ENCODE data around the gene KRTCAP3.

DNA sequence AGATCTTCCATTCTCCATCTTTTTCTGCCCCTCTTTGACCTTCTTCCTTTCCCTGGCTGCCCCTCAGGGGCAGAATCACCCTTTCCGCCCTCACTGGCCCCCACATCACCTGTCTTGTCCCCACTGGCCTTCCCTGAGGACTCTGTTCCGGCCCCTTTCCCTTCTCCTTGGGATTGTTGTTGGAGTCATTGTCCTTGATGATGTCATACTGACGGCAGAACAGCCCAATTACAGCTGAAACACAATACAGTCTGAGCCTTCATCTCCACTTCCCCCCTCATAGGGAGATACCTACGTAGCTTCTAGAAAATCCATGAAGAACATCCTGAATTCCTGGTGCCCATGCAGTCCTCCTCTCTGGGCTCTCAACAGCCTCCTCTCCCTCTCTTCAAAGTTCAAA lies 50.4 kb downstream of the KRTCAP3 start:
- TF ChIP-seq, protein P1, sequence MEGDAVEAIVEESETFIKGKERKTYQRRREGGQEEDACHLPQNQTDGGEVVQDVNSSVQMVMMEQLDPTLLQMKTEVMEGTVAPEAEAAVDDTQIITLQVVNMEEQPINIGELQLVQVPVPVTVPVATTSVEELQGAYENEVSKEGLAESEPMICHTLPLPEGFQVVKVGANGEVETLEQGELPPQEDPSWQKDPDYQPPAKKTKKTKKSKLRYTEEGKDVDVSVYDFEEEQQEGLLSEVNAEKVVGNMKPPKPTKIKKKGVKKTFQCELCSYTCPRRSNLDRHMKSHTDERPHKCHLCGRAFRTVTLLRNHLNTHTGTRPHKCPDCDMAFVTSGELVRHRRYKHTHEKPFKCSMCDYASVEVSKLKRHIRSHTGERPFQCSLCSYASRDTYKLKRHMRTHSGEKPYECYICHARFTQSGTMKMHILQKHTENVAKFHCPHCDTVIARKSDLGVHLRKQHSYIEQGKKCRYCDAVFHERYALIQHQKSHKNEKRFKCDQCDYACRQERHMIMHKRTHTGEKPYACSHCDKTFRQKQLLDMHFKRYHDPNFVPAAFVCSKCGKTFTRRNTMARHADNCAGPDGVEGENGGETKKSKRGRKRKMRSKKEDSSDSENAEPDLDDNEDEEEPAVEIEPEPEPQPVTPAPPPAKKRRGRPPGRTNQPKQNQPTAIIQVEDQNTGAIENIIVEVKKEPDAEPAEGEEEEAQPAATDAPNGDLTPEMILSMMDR (conservative IDR thresholded peaks at IDR 0.05) = no peak
- no peak for TF ChIP-seq ZFX (IDR thresholded peaks at IDR 0.05)
